ENCODE results near the gene MAX. TPM values are rescaled to one million over a fixed set of nuclear protein-coding genes. Genes with fewer than 3 reads are reported as not detected.

The MAX gene
- total RNA-seq, 2 donors from 2014 or later, result 44.3 to 49.0 TPM

GRCh38 chr14:65027127-65027799, 75.1 kb downstream of the MAX start:
- peaks cover 26% of the 10 kb centered on the region for H3K36me3 ChIP-seq (ENCODE audit: control insufficient read depth, insufficient read depth, low read length)
- Mint-ChIP-seq H3K27me3 (ENCODE audit: insufficient read depth) (no peaks in the 10 kb centered on the region), H3K4me1 (no peaks in the 10 kb centered on the region), H3K36me3 (ENCODE audit: low read depth) (peaks cover 34% of the 10 kb centered on the region), H3K9me3 (no peaks in the 10 kb centered on the region), H3K27ac (no peak overlapping the region), H3K4me3 (no peak overlapping the region)
- H3K9me3 ChIP-seq (ENCODE audit: control insufficient read depth, low read length), result no peaks in the 10 kb centered on the region
- TF ChIP-seq CTCF (conservative IDR thresholded peaks at IDR 0.05), result no peak
- no peaks in the 10 kb centered on the region for H3K4me1 ChIP-seq (ENCODE audit: control insufficient read depth, insufficient read depth, low read length)
- no peak overlapping the region for H3K27ac ChIP-seq (ENCODE audit: low read depth, low read length)
- no peak for DNase-seq
- H3K9ac ChIP-seq (ENCODE audit: extremely low read depth, low read length, poor library complexity, severe bottlenecking), result no peak overlapping the region
- 94% methylated on average over 8 to 11 of the region's 11 CpGs for WGBS, 2 experiments (ENCODE audit: insufficient coverage in 1 of 2, insufficient read length in 1 of 2)
- H3K27me3 ChIP-seq (ENCODE audit: control insufficient read depth, insufficient read depth, low read length, poor library complexity, severe bottlenecking), result no peaks in the 10 kb centered on the region
- no peak overlapping the region for H3K4me3 ChIP-seq (ENCODE audit: low read length)

GRCh38 chr14:65026526-65026925, 75.8 kb downstream of the MAX start:
- WGBS, 2 experiments (ENCODE audit: insufficient coverage in 1 of 2, insufficient read length in 1 of 2), result 92 to 93% methylated on average over 8 to 9 of the region's 9 CpGs
- no peak overlapping the region for H3K27ac ChIP-seq (ENCODE audit: low read depth, low read length)
- no peaks in the 10 kb centered on the region for H3K9me3 ChIP-seq (ENCODE audit: control insufficient read depth, low read length)
- H3K4me1 Mint-ChIP-seq, result no peaks in the 10 kb centered on the region
- no peak for TF ChIP-seq CTCF (conservative IDR thresholded peaks at IDR 0.05)
- no peak for DNase-seq
- no peak overlapping the region for H3K4me3 ChIP-seq (ENCODE audit: low read length)
- H3K9me3 Mint-ChIP-seq, result no peaks in the 10 kb centered on the region
- H3K9ac ChIP-seq (ENCODE audit: extremely low read depth, low read length, poor library complexity, severe bottlenecking), result no peak overlapping the region
- no peaks in the 10 kb centered on the region for H3K27me3 Mint-ChIP-seq (ENCODE audit: insufficient read depth)
- H3K27ac Mint-ChIP-seq, result no peak overlapping the region
- peaks cover 26% of the 10 kb centered on the region for H3K36me3 ChIP-seq (ENCODE audit: control insufficient read depth, insufficient read depth, low read length)
- no peaks in the 10 kb centered on the region for H3K4me1 ChIP-seq (ENCODE audit: control insufficient read depth, insufficient read depth, low read length)
- H3K27me3 ChIP-seq (ENCODE audit: control insufficient read depth, insufficient read depth, low read length, poor library complexity, severe bottlenecking), result no peaks in the 10 kb centered on the region
- H3K36me3 Mint-ChIP-seq (ENCODE audit: low read depth), result peaks cover 30% of the 10 kb centered on the region
- no peak overlapping the region for H3K4me3 Mint-ChIP-seq

GRCh38 chr14:65025818-65026217, 76.5 kb downstream of the MAX start:
- no peak for DNase-seq
- Histone ChIP-seq H3K9me3 (ENCODE audit: control insufficient read depth, low read length) (no peaks in the 10 kb centered on the region), H3K27ac (ENCODE audit: low read depth, low read length) (no peak overlapping the region), H3K9ac (ENCODE audit: extremely low read depth, low read length, poor library complexity, severe bottlenecking) (no peak overlapping the region), H3K27me3 (ENCODE audit: control insufficient read depth, insufficient read depth, low read length, poor library complexity, severe bottlenecking) (no peaks in the 10 kb centered on the region), H3K4me1 (ENCODE audit: control insufficient read depth, insufficient read depth, low read length) (no peaks in the 10 kb centered on the region), H3K36me3 (ENCODE audit: control insufficient read depth, insufficient read depth, low read length) (peaks cover 26% of the 10 kb centered on the region), H3K4me3 (ENCODE audit: low read length) (no peak overlapping the region)
- no peaks in the 10 kb centered on the region for H3K27me3 Mint-ChIP-seq (ENCODE audit: insufficient read depth)
- H3K9me3 Mint-ChIP-seq, result no peaks in the 10 kb centered on the region
- 89 to 98% methylated on average over 4 to 6 of the region's 6 CpGs for WGBS, 2 experiments (ENCODE audit: insufficient coverage in 1 of 2, insufficient read length in 1 of 2)
- peaks cover 27% of the 10 kb centered on the region for H3K36me3 Mint-ChIP-seq (ENCODE audit: low read depth)
- peak overlapping the region; percentile 44 for H3K27ac Mint-ChIP-seq
- H3K4me3 Mint-ChIP-seq, result no peak overlapping the region
- no peaks in the 10 kb centered on the region for H3K4me1 Mint-ChIP-seq
- TF ChIP-seq CTCF (conservative IDR thresholded peaks at IDR 0.05), result no peak

Small RNA genes within 50 kb of the gene (microRNA-seq; reads per million reads assigned to microRNA genes)
- not detected for gene MIR4706 (ENCODE audit: borderline microRNAs expressed)

Other genes starting within 250 kb of the MAX start
- gene SPTB, start 222.6 kb downstream of the MAX start, total RNA-seq, result 1 to 10 TPM in 1 of 2 donors, under 1 TPM in 1; 0.77 to 1.4 TPM
- gene CHURC1, start 188.1 kb downstream of the MAX start, total RNA-seq, result 10 to 100 TPM; 56.7 to 63.2 TPM
- gene GPX2, start 159.8 kb downstream of the MAX start, total RNA-seq, result 1 to 10 TPM; 2.6 to 3.7 TPM
- 10 to 100 TPM; 48.7 to 77.2 TPM for gene RAB15, start 130.2 kb downstream of the MAX start, total RNA-seq
- gene FNTB, start 115.6 kb downstream of the MAX start, total RNA-seq, result 10 to 100 TPM; 17.2 to 21.3 TPM